GM18858 (cell line): ENCODE results near the gene ARHGEF12.

Source experiments
- ATAC-seq: cut with Tn5 transposase; IDR thresholded peaks from one replicate; pipeline ENCODE4 v1.9.1; 2021; ENCODE audit not compliant: unreplicated experiment

The ARHGEF12 gene

GRCh38 chr11:120420572-120420971 lies 84.4 kb downstream of the ARHGEF12 start:
- no peak for ATAC-seq

GRCh38 chr11:120424185-120424969 lies 88.2 kb downstream of the ARHGEF12 start:
- no peak for ATAC-seq

- no peak for ATAC-seq
These were observed 88.7 kb downstream of the ARHGEF12 start for GRCh38 chr11:120424970-120425332.

- no peak for ATAC-seq
These were observed 89.3 kb downstream of the ARHGEF12 start for GRCh38 chr11:120425527-120425926.

- ATAC-seq: no peak
These were observed 93.9 kb downstream of the ARHGEF12 start for GRCh38 chr11:120430146-120430545.

- ATAC-seq: no peak
These were observed 95.4 kb downstream of the ARHGEF12 start for GRCh38 chr11:120431633-120432032.

- no peak for ATAC-seq
These were observed 96.1 kb downstream of the ARHGEF12 start for GRCh38 chr11:120432056-120433018.

GRCh38 chr11:120441592-120441991 lies 105.4 kb downstream of the ARHGEF12 start:
- ATAC-seq: no peak

GRCh38 chr11:120442031-120442430 lies 105.8 kb downstream of the ARHGEF12 start:
- no peak for ATAC-seq

- no peak for ATAC-seq
These were observed 110.6 kb downstream of the ARHGEF12 start for GRCh38 chr11:120446802-120447201.

GRCh38 chr11:120448240-120448639 lies 112.0 kb downstream of the ARHGEF12 start:
- no peak for ATAC-seq

GRCh38 chr11:120455487-120455886 lies 119.3 kb downstream of the ARHGEF12 start:
- no peak for ATAC-seq

GRCh38 chr11:120457996-120458395 lies 121.8 kb downstream of the ARHGEF12 start:
- ATAC-seq: no peak

GRCh38 chr11:120462825-120463224 lies 126.6 kb downstream of the ARHGEF12 start:
- ATAC-seq: no peak

GRCh38 chr11:120465921-120466534 lies 129.8 kb downstream of the ARHGEF12 start:
- no peak for ATAC-seq

- ATAC-seq: no peak
These were observed 131.4 kb downstream of the ARHGEF12 start for GRCh38 chr11:120467627-120468026.

- ATAC-seq: no peak
These were observed 134.9 kb downstream of the ARHGEF12 start for GRCh38 chr11:120471131-120471530.

GRCh38 chr11:120471994-120472393 lies 135.8 kb downstream of the ARHGEF12 start:
- ATAC-seq: no peak

GRCh38 chr11:120473503-120473902 lies 137.3 kb downstream of the ARHGEF12 start:
- ATAC-seq: no peak

GRCh38 chr11:120482149-120482548 lies 145.9 kb downstream of the ARHGEF12 start:
- ATAC-seq: no peak

- ATAC-seq: no peak
These were observed 148.5 kb downstream of the ARHGEF12 start for GRCh38 chr11:120484722-120485121.
